Peyer's patch (tissue), 4 donors: ENCODE data around the gene LOXHD1.

ENCODE experiments used
- POLR2A ChIP-seq, 2 donors: fragments of 450-650 bp; IDR thresholded peaks; one replicate each; pipeline ENCODE4 v1.5.1; 2017; ENCODE audit warnings: antibody characterized with exemption in 2 of 2, mild to moderate bottlenecking in 2 of 2, moderate library complexity in 2 of 2
- TF ChIP-seq, protein P1 (sequence below), 6 experiments: fragments of 450-650 bp in 4 of 6; fragments of 200-600 bp in 2 of 6; sonication (generic) in 1 of 6; IDR thresholded peaks; one replicate each; pipeline ENCODE4 v1.5.1; 2017 to 2019; ENCODE audit warnings: antibody characterized with exemption in 6 of 6, mild to moderate bottlenecking in 3 of 6, moderate library complexity in 1 of 6

- TF ChIP-seq, protein P1, sequence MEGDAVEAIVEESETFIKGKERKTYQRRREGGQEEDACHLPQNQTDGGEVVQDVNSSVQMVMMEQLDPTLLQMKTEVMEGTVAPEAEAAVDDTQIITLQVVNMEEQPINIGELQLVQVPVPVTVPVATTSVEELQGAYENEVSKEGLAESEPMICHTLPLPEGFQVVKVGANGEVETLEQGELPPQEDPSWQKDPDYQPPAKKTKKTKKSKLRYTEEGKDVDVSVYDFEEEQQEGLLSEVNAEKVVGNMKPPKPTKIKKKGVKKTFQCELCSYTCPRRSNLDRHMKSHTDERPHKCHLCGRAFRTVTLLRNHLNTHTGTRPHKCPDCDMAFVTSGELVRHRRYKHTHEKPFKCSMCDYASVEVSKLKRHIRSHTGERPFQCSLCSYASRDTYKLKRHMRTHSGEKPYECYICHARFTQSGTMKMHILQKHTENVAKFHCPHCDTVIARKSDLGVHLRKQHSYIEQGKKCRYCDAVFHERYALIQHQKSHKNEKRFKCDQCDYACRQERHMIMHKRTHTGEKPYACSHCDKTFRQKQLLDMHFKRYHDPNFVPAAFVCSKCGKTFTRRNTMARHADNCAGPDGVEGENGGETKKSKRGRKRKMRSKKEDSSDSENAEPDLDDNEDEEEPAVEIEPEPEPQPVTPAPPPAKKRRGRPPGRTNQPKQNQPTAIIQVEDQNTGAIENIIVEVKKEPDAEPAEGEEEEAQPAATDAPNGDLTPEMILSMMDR (IDR thresholded peaks at IDR 0.05) = no peak
- TF ChIP-seq POLR2A (IDR thresholded peaks at IDR 0.05) = no peak
Observed at GRCh38 chr18:46445522-46446313, 211.3 kb downstream of the LOXHD1 start.
